ENCODE measurements around the gene HSH2D.

The HSH2D gene

GRCh38 chr19:16198370-16198651 lies 54.8 kb downstream of the HSH2D start:
- no peak for DNase-seq

- no peak for DNase-seq
Measured at GRCh38 chr19:16199275-16199932, 55.9 kb downstream of the HSH2D start.

GRCh38 chr19:16200038-16201010 lies 56.8 kb downstream of the HSH2D start:
- no peak for DNase-seq

GRCh38 chr19:16201011-16201391 lies 57.5 kb downstream of the HSH2D start:
- no peak for DNase-seq

GRCh38 chr19:16202320-16203255 lies 59.1 kb downstream of the HSH2D start:
- no peak for DNase-seq

GRCh38 chr19:16203256-16204004 lies 59.9 kb downstream of the HSH2D start:
- DNase-seq: no peak

- DNase-seq: no peak
Measured at GRCh38 chr19:16204005-16204294, 60.5 kb downstream of the HSH2D start.

- DNase-seq: no peak
Measured at GRCh38 chr19:16205205-16206045, 61.9 kb downstream of the HSH2D start.

- no peak for DNase-seq
Measured at GRCh38 chr19:16206046-16206605, 62.6 kb downstream of the HSH2D start.

GRCh38 chr19:16206637-16207036 lies 63.2 kb downstream of the HSH2D start:
- no peak for DNase-seq

- DNase-seq: no peak
Measured at GRCh38 chr19:16207063-16207462, 63.6 kb downstream of the HSH2D start.

- DNase-seq: no peak
Measured at GRCh38 chr19:16207490-16208025, 64.1 kb downstream of the HSH2D start.
